CD4-positive, alpha-beta memory T cell (primary cell): ENCODE measurements around the gene UBQLN3. TPM values are rescaled to one million over a fixed set of nuclear protein-coding genes. Genes with fewer than 3 reads are reported as not detected.

Experiments used
- CTCF ChIA-PET: fragments of 350-600 bp; sonication (Branson Sonifier 250); formaldehyde crosslinking; loops from one replicate; lab custom pipeline; 2021; ENCODE audit warnings: inconsistent platforms; ENCODE audit not compliant: partially characterized antibody; lab: Charles Lee
- POLR2A ChIA-PET: fragments of 350-600 bp; sonication (Branson Sonifier 250); formaldehyde crosslinking; loops from one replicate; lab custom pipeline; 2021; ENCODE audit not compliant: partially characterized antibody; lab: Charles Lee
- DNase-seq, 5 donors: peaks; one replicate each; pipeline versions ENCODE4 v3.0.0 to v3.0.0-alpha.2; 2020 to 2022; ENCODE audit warnings: mixed read lengths in 1 of 5
- H3K27ac ChIP-seq: one replicate; pipeline ENCODE4 v1.7.0; 2013; ENCODE audit warnings: low read depth, low read length
- H3K27me3 ChIP-seq: 2 replicates; pipeline ENCODE4 v1.7.0; 2013; ENCODE audit warnings: mild to moderate bottlenecking, low read length, moderate library complexity; ENCODE audit not compliant: insufficient read depth
- H3K36me3 ChIP-seq: 2 replicates; pipeline ENCODE4 v1.7.0; 2013; ENCODE audit warnings: mild to moderate bottlenecking, low read length, moderate library complexity; ENCODE audit not compliant: insufficient read depth
- H3K4me1 ChIP-seq: 2 replicates; pipeline ENCODE4 v1.7.0; 2013; ENCODE audit warnings: mild to moderate bottlenecking, low read length, moderate library complexity; ENCODE audit not compliant: insufficient read depth
- H3K4me3 ChIP-seq, 2 donors: one replicate each; pipeline ENCODE4 v1.7.0; 2013; ENCODE audit warnings: low read length in 2 of 2, mild to moderate bottlenecking in 1 of 2
- H3K9me3 ChIP-seq, 2 donors: one replicate each; pipeline ENCODE4 v1.7.0; 2013; ENCODE audit warnings: low read length in 2 of 2, control low read depth in 1 of 2; ENCODE audit not compliant: control insufficient read depth in 1 of 2
- H3K27ac Mint-ChIP-seq, 7 donors: one replicate each; pipeline ENCODE4 v1.8.0; 2020 to 2021; ENCODE audit warnings: mixed read lengths in 7 of 7, mild to moderate bottlenecking in 6 of 7, inconsistent platforms in 3 of 7, moderate library complexity in 3 of 7
- H3K27me3 Mint-ChIP-seq, 2 donors: one replicate each; pipeline ENCODE4 v1.8.0; 2020 to 2021; ENCODE audit warnings: mixed read lengths in 2 of 2
- H3K36me3 Mint-ChIP-seq, 2 donors: one replicate each; pipeline ENCODE4 v1.8.0; 2020 to 2021; ENCODE audit warnings: mixed read lengths in 2 of 2, inconsistent platforms in 1 of 2, mild to moderate bottlenecking in 1 of 2
- H3K4me1 Mint-ChIP-seq, 4 donors: one replicate each; pipeline ENCODE4 v1.8.0; 2020 to 2021; ENCODE audit warnings: mixed read lengths in 4 of 4, mild to moderate bottlenecking in 1 of 4
- H3K4me3 Mint-ChIP-seq, 8 donors: one replicate each; pipeline ENCODE4 v1.8.0; 2020 to 2021; ENCODE audit warnings: mixed read lengths in 8 of 8, mild to moderate bottlenecking in 7 of 8, moderate library complexity in 6 of 8, inconsistent platforms in 3 of 8
- H3K9me3 Mint-ChIP-seq, 8 donors: one replicate each; pipeline ENCODE4 v1.8.0; 2020 to 2021; ENCODE audit warnings: mixed read lengths in 8 of 8, mild to moderate bottlenecking in 5 of 8, inconsistent platforms in 3 of 8, moderate library complexity in 1 of 8
- intact Hi-C: fragments of 100-400 bp; cut with micrococcal nuclease; formaldehyde crosslinking; loops from one replicate; pipeline ENCODE4 v1.15.1; 2023
- polyA plus RNA-seq, 2 donors: library from polyadenylated mRNA; unstranded; fragments of 300-500 nt; fragmentation: Illumina TruSeq; gene quantifications; one replicate each; pipeline ENCODE4 v1.2.3, GENCODE V29; 2021
- total RNA-seq, 2 experiments: library from RNA; stranded (reverse); gene quantifications; one replicate each; pipeline ENCODE4 v1.2.3, GENCODE V29; 2021

UBQLN3 gene
- total RNA-seq: not detected
- polyA plus RNA-seq: not detected

- Histone ChIP-seq H3K4me1 (no peaks in the 10 kb centered on the region), H3K4me3 (no peak within 1 kb of the TSS), H3K27me3 (no peaks in the 10 kb centered on the region), H3K27ac (no peak within 1 kb of the TSS), H3K36me3 (no peaks in the 10 kb centered on the region), H3K9me3 (no peaks in the 10 kb centered on the region)
- intact Hi-C loops: no loop called here
- Mint-ChIP-seq H3K4me1 (no peaks in the 10 kb centered on the region), H3K36me3 (no peaks in the 10 kb centered on the region), H3K9me3 (no peaks in the 10 kb centered on the region), H3K4me3 (no peak within 1 kb of the TSS), H3K27ac (no peak within 1 kb of the TSS), H3K27me3 (peaks cover 8 to 9% of the 10 kb centered on the region in 2 donors)
- DNase-seq: no peak
- ChIA-PET POLR2A (no interaction called here), CTCF (no interaction called here)
Observed at GRCh38 chr11:5509803-5510202, at the start of gene UBQLN3. TSS of gene UBQLN3 (minus strand) at chr11:5509957. CDS start at chr11:5509558, 399 bp downstream.

GRCh38 chr11:5557751-5558150 lies 48.0 kb upstream of the UBQLN3 start:
- intact Hi-C loops: no loop called here
- H3K4me3 ChIP-seq: no peak overlapping the region
- H3K4me1 ChIP-seq: no peaks in the 10 kb centered on the region
- no peaks in the 10 kb centered on the region for H3K27me3 ChIP-seq
- Mint-ChIP-seq H3K4me3 (no peak overlapping the region), H3K27ac (no peak overlapping the region), H3K4me1 (no peaks in the 10 kb centered on the region), H3K27me3 (peaks cover 2% of the 10 kb centered on the region in 2 donors), H3K9me3 (no peaks in the 10 kb centered on the region), H3K36me3 (no peaks in the 10 kb centered on the region)
- no peak for DNase-seq
- CTCF ChIA-PET: no interaction called here
- no peak overlapping the region for H3K27ac ChIP-seq
- H3K36me3 ChIP-seq: no peaks in the 10 kb centered on the region
- no peaks in the 10 kb centered on the region for H3K9me3 ChIP-seq
- POLR2A ChIA-PET: no interaction called here

GRCh38 chr11:5556596-5557188 lies 46.9 kb upstream of the UBQLN3 start:
- H3K4me3 Mint-ChIP-seq: no peak overlapping the region
- intact Hi-C loops: no loop called here
- no peaks in the 10 kb centered on the region for H3K4me1 Mint-ChIP-seq
- ChIA-PET POLR2A (no interaction called here), CTCF (no interaction called here)
- no peaks in the 10 kb centered on the region for H3K27me3 ChIP-seq
- H3K27ac ChIP-seq: no peak overlapping the region
- H3K27me3 Mint-ChIP-seq: peaks cover 3 to 7% of the 10 kb centered on the region in 2 donors
- H3K27ac Mint-ChIP-seq: no peak overlapping the region
- peaks cover 0 to under 1% (median 0%) of the 10 kb centered on the region in 8 donors for H3K9me3 Mint-ChIP-seq
- no peaks in the 10 kb centered on the region for H3K36me3 ChIP-seq
- no peak for DNase-seq
- no peak overlapping the region for H3K4me3 ChIP-seq
- no peaks in the 10 kb centered on the region for H3K36me3 Mint-ChIP-seq
- no peaks in the 10 kb centered on the region for H3K4me1 ChIP-seq
- no peaks in the 10 kb centered on the region for H3K9me3 ChIP-seq

GRCh38 chr11:5553343-5553742 lies 43.6 kb upstream of the UBQLN3 start:
- ChIA-PET POLR2A (no interaction called here), CTCF (no interaction called here)
- Mint-ChIP-seq H3K36me3 (no peaks in the 10 kb centered on the region), H3K27me3 (peaks cover 5 to 12% of the 10 kb centered on the region in 2 donors), H3K4me1 (no peaks in the 10 kb centered on the region), H3K4me3 (no peak overlapping the region), H3K27ac (no peak overlapping the region), H3K9me3 (peaks cover 0 to 3% (median 0%) of the 10 kb centered on the region in 8 donors)
- Histone ChIP-seq H3K9me3 (no peaks in the 10 kb centered on the region), H3K27ac (no peak overlapping the region), H3K27me3 (no peaks in the 10 kb centered on the region), H3K4me1 (no peaks in the 10 kb centered on the region), H3K4me3 (no peak overlapping the region), H3K36me3 (no peaks in the 10 kb centered on the region)
- no peak for DNase-seq
- intact Hi-C loops: no loop called here

- Histone ChIP-seq H3K4me3 (no peak overlapping the region), H3K27me3 (no peaks in the 10 kb centered on the region), H3K4me1 (no peaks in the 10 kb centered on the region), H3K9me3 (no peaks in the 10 kb centered on the region), H3K27ac (no peak overlapping the region), H3K36me3 (no peaks in the 10 kb centered on the region)
- ChIA-PET POLR2A (no interaction called here), CTCF (no interaction called here)
- peaks cover 4 to 12% of the 10 kb centered on the region in 2 donors for H3K27me3 Mint-ChIP-seq
- no peak overlapping the region for H3K4me3 Mint-ChIP-seq
- no peak for DNase-seq
- H3K4me1 Mint-ChIP-seq: no peaks in the 10 kb centered on the region
- H3K27ac Mint-ChIP-seq: no peak overlapping the region
- H3K36me3 Mint-ChIP-seq: no peaks in the 10 kb centered on the region
- peaks cover 0 to 3% (median 0%) of the 10 kb centered on the region in 8 donors for H3K9me3 Mint-ChIP-seq
- intact Hi-C loops: no loop called here
Observed at GRCh38 chr11:5550440-5551095, 40.8 kb upstream of the UBQLN3 start.

- POLR2A ChIA-PET: no interaction called here
Observed at GRCh38 chr11:5548440-5548839, 38.7 kb upstream of the UBQLN3 start, which contains the start of gene OR52H1. TSS of gene OR52H1 (minus strand) at chr11:5548540. CDS start at chr11:5545505, 3,035 bp downstream.

GRCh38 chr11:5547982-5548381 lies 38.2 kb upstream of the UBQLN3 start:
- Mint-ChIP-seq H3K9me3 (peaks cover 0 to 3% (median 0%) of the 10 kb centered on the region in 8 donors), H3K4me3 (no peak overlapping the region), H3K27ac (no peak overlapping the region), H3K36me3 (no peaks in the 10 kb centered on the region), H3K4me1 (no peaks in the 10 kb centered on the region), H3K27me3 (peaks cover 4 to 12% of the 10 kb centered on the region in 2 donors)
- Histone ChIP-seq H3K9me3 (no peaks in the 10 kb centered on the region), H3K27me3 (no peaks in the 10 kb centered on the region), H3K27ac (no peak overlapping the region), H3K4me3 (no peak overlapping the region), H3K4me1 (no peaks in the 10 kb centered on the region), H3K36me3 (no peaks in the 10 kb centered on the region)
- DNase-seq: no peak
- CTCF ChIA-PET: no interaction called here
- intact Hi-C loops: no loop called here
- POLR2A ChIA-PET: no interaction called here

More at GRCh38 chr11:5548440-5548839, 38.7 kb upstream of the UBQLN3 start, which contains the start of gene OR52H1:
- peaks cover 0 to 3% (median 0%) of the 10 kb centered on the region in 8 donors for H3K9me3 Mint-ChIP-seq
- H3K27ac Mint-ChIP-seq: no peak within 1 kb of the TSS
- no peaks in the 10 kb centered on the region for H3K36me3 Mint-ChIP-seq
- no peak for DNase-seq
- H3K9me3 ChIP-seq: no peaks in the 10 kb centered on the region
- no peak within 1 kb of the TSS for H3K4me3 ChIP-seq
- no peaks in the 10 kb centered on the region for H3K27me3 ChIP-seq
- no peak within 1 kb of the TSS for H3K4me3 Mint-ChIP-seq
- H3K4me1 Mint-ChIP-seq: no peaks in the 10 kb centered on the region
- no peaks in the 10 kb centered on the region for H3K4me1 ChIP-seq
- CTCF ChIA-PET: no interaction called here
- H3K27ac ChIP-seq: no peak within 1 kb of the TSS
- intact Hi-C loops: no loop called here
- H3K36me3 ChIP-seq: no peaks in the 10 kb centered on the region
- H3K27me3 Mint-ChIP-seq: peaks cover 4 to 12% of the 10 kb centered on the region in 2 donors
